Brain microvascular endothelial cell (primary cell): ENCODE data around the gene LRFN2.

Experiments used
- DNase-seq: peaks from one replicate; pipeline ENCODE4 v3.0.0-alpha.2; 2020
- H3K27ac ChIP-seq: fragments of 250-450 bp; sonication (Bioruptor Pico); 2 replicates; pipeline ENCODE4 v1.5.1; 2020; ENCODE audit warnings: mild to moderate bottlenecking, moderate library complexity
- H3K27me3 ChIP-seq: fragments of 250-450 bp; sonication (Bioruptor Pico); replicated peaks from 2 replicates; pipeline ENCODE4 v1.5.1; 2020; ENCODE audit warnings: mild to moderate bottlenecking
- H3K36me3 ChIP-seq: fragments of 250-450 bp; sonication (Bioruptor Pico); replicated peaks from 2 replicates; pipeline ENCODE4 v1.5.1; 2020; ENCODE audit warnings: mild to moderate bottlenecking
- H3K4me3 ChIP-seq: 2 replicates; pipeline ENCODE4 v1.5.1; 2011; ENCODE audit warnings: low read depth, mild to moderate bottlenecking, control low read depth, low read length, moderate library complexity
- CTCF ChIP-seq: IDR thresholded peaks from 2 replicates; pipeline ENCODE4 v1.5.1; 2011; ENCODE audit warnings: low read depth, mild to moderate bottlenecking, moderate library complexity, low read length, control low read depth, inconsistent platforms; ENCODE audit errors: missing control alignments
- in situ Hi-C: cut with HindIII; loops from 2 replicates; pipeline ENCODE4 v1.10.0; 2017; ENCODE audit warnings: low sequenced_read_pairs, low pct_ligation_motif_present

The LRFN2 gene

GRCh38 chr6:40521496-40521895 is 65.7 kb downstream of the LRFN2 start:
- no peak overlapping the region for H3K27ac ChIP-seq
- H3K27me3 ChIP-seq = no peaks in the 10 kb centered on the region
- DNase-seq = no peak
- TF ChIP-seq CTCF = no peak
- H3K36me3 ChIP-seq = no peaks in the 10 kb centered on the region
- no peak overlapping the region for H3K4me3 ChIP-seq
- in situ Hi-C loops = no loop called here

GRCh38 chr6:40520678-40521077 is 66.5 kb downstream of the LRFN2 start:
- H3K36me3 ChIP-seq = no peaks in the 10 kb centered on the region
- no peak overlapping the region for H3K27ac ChIP-seq
- H3K4me3 ChIP-seq = no peak overlapping the region
- in situ Hi-C loops = no loop called here
- TF ChIP-seq CTCF = no peak
- no peak for DNase-seq
- H3K27me3 ChIP-seq = no peaks in the 10 kb centered on the region

DNA sequence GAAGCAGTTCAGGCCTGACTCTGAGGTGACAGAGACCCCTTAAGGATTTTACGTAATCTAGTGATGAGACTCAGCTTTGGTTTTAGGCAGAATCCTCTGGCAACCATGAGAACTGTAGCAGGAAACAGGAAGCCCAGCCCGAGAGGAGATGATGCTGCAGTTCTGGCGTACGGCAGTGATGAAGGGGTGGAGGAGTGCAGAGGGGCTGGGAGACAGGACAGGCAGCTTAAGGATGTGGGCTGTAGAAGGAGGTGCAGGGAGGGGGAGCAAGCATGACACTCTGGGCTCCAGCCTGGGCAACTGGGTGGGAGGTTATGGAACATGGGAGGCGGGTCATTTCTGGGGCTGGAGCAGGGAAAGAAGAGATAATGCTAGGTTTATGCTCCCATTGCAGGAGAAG is 67.1 kb downstream of the LRFN2 start:
- in situ Hi-C loops = no loop called here

GRCh38 chr6:40517654-40518053 is 69.5 kb downstream of the LRFN2 start:
- no peak overlapping the region for H3K27ac ChIP-seq
- DNase-seq = no peak
- in situ Hi-C loops = no loop called here
- H3K36me3 ChIP-seq = no peaks in the 10 kb centered on the region
- TF ChIP-seq CTCF = no peak
- H3K27me3 ChIP-seq = no peaks in the 10 kb centered on the region
- no peak overlapping the region for H3K4me3 ChIP-seq

More for the DNA sequence above, 67.1 kb downstream of the LRFN2 start:
- Histone ChIP-seq H3K27ac (no peak overlapping the region), H3K36me3 (no peaks in the 10 kb centered on the region), H3K27me3 (no peaks in the 10 kb centered on the region), H3K4me3 (no peak overlapping the region)
- DNase-seq = no peak
- TF ChIP-seq CTCF = no peak

DNA sequence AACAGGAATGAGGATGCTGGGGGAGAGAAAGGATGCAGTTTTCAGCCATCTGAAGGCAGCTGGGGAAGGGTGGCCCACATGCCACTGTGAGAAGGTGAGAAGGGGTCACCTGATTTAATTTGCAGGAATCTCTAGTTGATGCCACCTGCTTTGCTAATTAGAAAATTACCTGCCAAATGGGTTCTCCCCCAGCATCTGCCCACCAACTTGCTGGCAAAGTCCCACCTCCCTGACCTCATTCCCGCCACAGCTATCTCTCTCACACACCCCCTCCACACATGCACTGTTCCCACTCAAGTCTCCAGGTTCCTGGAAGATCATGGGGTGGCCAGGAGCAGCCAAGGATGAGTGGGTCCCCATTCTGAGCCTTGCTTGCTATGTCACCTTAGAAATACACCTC is 70.7 kb downstream of the LRFN2 start:
- Histone ChIP-seq H3K27ac (no peak overlapping the region), H3K27me3 (no peaks in the 10 kb centered on the region), H3K4me3 (no peak overlapping the region), H3K36me3 (no peaks in the 10 kb centered on the region)
- no peak for DNase-seq
- in situ Hi-C loops = no loop called here
- TF ChIP-seq CTCF = no peak

DNA sequence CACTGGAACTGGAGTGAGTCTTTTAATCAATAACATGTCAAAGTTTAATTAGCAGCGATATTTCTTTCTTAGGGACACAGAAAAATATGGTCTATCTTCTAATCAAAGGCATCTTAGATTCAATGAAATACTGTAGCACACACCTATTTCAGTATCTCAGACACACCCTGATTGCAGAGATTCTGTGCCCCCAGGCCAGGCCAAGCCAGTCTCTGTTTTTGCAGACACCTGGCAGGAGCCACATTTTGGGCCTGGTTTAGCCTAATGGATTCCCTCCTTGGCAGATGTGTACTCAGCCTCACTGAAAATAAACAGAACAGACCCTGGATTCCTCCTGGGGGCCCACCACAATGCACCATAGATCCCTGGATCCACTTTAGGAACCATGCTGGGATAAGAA is 74.8 kb downstream of the LRFN2 start:
- no peak for TF ChIP-seq CTCF
- Histone ChIP-seq H3K4me3 (no peak overlapping the region), H3K27me3 (no peaks in the 10 kb centered on the region), H3K27ac (no peak overlapping the region), H3K36me3 (no peaks in the 10 kb centered on the region)
- DNase-seq = no peak
- in situ Hi-C loops = no loop called here
